Fibroblast of gingiva (primary cell): ENCODE results near the gene DCXR.

Experiments
- DNase-seq: peaks from one replicate; pipeline ENCODE4 v3.0.0-alpha.2; 2011; ENCODE audit warnings: low read depth

DCXR gene

DNA sequence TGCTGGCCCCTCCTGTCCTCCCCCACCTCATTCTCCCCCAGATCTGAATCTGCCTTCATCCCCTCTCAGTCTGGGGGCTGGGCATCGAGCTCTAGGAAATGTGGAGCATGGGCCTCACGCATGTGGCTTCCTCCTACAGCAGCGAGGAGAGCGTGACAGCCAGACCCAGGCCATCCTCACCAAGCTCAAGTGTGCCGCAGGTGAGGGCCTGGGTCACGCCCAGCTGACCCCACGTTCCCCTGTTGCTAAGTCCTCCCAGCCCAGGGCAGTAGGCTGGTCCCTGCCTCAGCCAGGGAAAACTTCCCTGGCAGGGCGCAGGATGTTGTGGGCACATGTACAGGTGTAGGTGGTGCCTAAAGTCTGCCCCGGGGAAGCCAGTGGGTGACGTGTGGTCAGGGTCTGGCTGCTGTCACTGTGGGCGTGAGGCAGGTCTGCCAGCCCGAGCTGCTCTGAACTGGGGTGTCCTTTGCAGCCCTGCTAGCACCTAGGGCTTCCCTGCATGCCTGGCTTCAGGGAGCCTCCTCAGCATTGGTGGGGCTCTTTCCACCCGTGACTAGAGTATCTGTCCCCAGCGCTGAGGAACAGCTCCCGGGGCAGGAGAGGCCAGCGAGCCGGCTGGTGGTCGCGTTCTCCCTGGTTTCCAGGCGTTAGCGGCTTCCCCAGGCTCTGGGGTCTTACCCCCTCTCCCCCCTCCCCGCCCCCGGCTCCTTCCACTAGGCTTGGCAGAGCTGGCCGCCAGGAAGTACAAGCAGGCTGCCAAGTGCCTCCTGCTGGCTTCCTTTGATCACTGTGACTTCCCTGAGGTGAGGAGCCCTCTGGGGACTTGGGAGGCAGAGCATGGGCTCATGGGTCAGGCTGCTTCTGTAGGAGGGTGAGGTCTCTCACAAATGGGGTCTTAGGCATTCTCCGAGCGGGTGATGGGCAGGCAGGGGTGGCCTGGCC, 17.8 kb upstream of the DCXR start:
- DNase-seq: no peak

GRCh38 chr17:82054351-82055022, 17.0 kb upstream of the DCXR start:
- DNase-seq: no peak

- no peak for DNase-seq
These were observed 16.2 kb upstream of the DCXR start for GRCh38 chr17:82053556-82054263.

GRCh38 chr17:82053130-82053529, 15.6 kb upstream of the DCXR start:
- DNase-seq: no peak

- no peak for DNase-seq
These were observed 15.2 kb upstream of the DCXR start for GRCh38 chr17:82052638-82053059.

DNA sequence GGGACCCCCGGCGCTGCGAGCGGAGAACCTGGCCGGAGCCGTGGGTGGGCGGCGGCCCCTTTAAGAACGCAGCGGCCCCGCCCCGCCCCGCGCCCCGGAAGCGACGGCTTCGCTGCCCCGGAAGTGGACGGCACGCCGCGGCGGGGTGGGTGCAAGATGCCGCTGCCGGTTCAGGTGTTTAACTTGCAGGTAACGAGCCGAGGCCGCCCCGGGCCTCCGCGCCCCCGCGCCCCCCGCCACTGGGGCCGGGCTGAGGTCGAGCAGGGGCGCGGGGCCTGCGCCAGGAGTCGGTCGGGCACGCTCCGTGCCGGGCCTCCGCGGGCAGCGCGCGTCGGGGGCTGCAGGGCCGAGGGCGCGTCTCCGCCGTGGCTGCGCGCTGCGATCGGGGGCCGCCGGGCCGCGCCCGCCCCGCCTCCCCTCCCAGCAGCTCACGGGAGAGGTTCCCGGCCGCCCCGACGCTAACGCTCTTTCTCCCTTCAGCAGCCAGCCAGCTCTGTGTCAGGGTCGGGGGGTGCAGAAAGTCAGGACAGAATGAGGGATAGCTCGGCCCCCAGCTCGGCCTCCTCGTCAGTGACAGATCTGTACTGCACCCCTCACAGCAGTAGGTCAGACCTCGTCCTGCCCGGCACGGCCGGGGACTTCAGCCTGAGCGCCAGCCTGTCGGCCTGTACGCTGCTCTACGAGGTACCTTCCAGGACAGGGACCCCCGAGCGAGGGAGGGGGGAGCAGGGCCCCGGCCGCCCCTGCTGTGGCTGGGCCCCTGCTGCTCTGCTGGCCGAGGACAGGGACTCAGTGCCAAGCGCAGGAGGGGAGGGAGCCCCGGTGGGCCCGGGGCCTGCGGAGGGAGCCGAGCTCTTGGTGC, 14.5 kb upstream of the DCXR start, which contains the start of the genes GPS1 and RFNG:
Gene GPS1, plus strand, starts transcription at position 123 of the 862 bp plus-strand sequence. Its CDS starts 34 bp downstream, at position 157.
Gene RFNG, minus strand, starts transcription at position 36 of the 862 bp plus-strand sequence. CDS start 45 bp downstream, outside the sequence.
- peak; percentile 48 for DNase-seq

GRCh38 chr17:82050761-82051641, 13.5 kb upstream of the DCXR start:
- DNase-seq: peak; percentile 21

DNA sequence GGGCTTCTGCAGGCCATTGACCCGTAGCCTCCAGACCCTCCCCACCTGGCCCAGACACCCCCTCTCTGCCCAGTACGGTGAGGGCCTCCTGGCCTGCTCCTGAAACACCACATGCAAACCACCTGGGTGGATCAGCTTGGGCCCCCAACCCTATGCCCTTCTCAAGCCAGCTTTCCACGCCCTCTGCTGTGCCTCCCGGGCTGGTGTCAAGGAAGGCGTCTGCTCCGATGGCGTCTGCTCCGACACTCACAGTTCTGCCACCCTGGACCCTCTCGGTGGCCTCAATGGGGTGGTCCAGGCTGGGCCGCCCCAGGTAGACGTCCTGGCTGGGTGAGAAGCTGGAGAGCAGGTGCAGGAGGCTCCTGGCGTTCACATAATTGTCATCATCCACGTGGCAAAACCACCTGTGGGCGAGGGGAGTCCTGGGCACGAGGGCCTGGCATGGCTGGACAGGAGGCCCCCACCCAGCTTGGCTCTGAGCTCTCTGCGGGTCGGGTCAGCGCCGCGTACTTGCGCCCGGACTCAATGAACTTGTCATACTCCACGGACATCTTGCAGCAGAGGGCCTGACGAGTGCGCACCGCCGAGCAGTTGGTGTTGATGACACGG, 12.8 kb upstream of the DCXR start:
- no peak for DNase-seq

GRCh38 chr17:82049521-82049971, 12.0 kb upstream of the DCXR start:
- DNase-seq: no peak

DNA sequence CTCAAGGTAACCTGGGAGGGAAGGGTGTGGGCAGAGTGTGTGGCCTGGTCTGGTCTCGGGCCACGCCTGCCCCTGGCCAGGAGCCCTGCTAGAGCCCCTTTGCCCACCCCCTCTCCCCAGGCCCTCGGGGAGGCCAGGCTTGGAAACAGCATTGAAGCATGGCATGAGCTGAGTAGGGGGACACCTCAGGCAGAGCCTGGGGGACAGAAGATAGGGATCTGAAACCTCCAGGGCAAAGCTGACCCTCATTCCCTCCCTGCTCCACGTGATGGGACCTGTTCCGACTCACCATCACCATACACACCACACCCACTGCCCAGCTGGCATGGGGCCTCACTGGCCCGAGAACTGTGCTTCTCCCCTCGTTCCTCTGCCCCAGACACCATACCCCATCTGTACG, 11.6 kb upstream of the DCXR start:
- no peak for DNase-seq

GRCh38 chr17:82048571-82048971, 11.1 kb upstream of the DCXR start:
- no peak for DNase-seq

GRCh38 chr17:82047914-82048570, 10.5 kb upstream of the DCXR start:
- no peak for DNase-seq

- DNase-seq: no peak
These were observed 9.9 kb upstream of the DCXR start for GRCh38 chr17:82047379-82047778.

- DNase-seq: no peak
These were observed 9.4 kb upstream of the DCXR start for GRCh38 chr17:82046903-82047302.

GRCh38 chr17:82045936-82046484, 8.5 kb upstream of the DCXR start:
- no peak for DNase-seq

- no peak for DNase-seq
These were observed 6.0 kb upstream of the DCXR start for GRCh38 chr17:82043507-82043906.

DNA sequence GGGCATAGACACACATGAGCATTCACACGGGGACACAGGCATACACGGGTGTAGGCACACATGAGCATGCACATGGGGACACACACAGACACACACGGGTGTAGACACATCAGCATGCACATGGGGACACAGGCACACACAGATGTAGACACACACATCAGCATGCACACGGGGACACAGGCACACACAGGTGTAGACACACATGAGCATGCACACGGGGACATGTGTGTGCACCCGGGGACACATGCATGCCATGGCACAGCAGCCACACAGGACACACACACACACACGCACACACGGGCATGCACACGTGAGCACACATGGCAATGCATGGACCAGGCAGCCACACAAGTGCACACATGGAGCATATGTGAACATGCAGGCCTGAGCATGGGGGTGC, 5.2 kb upstream of the DCXR start:
- DNase-seq: no peak

DNA sequence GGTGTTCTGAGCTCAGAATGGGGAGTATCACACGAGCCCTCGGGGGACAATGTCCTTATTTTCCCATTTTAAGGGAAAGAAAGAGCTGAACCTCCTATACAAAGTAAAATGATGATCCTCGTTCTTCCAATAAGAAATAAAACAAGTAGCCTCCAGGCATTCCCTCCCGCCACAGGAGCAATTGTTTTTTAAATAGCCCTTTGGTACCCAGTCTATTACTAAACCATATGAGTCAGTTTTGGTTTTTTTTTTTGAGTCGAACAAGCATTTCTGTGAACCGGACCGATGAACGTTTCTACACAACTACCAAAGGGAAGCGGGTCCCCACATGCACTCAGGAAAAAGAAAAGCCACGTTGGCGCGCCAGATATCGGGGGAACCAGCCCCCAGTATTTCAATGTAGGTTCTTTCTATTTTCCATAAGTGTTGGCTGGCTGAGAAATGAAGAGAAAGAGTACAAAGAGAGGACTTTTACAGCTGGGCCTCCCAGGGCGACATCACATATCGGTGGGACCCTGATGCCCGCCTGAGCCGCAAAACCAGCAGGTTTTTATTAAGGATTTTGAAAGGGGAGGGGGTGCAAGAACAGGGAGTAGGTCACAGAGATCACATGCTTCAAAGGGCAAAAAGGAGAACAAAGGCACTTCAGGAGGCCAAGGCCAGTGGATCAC, 3.8 kb upstream of the DCXR start:
- no peak for DNase-seq
